HCEC 1CT (cell line): ENCODE results near the gene TTLL7.

Experiments
- DNase-seq: peaks from one replicate; pipeline ENCODE4 v3.0.0-alpha.2; 2017

The TTLL7 gene

GRCh38 chr1:83857716-83858115, 141.2 kb downstream of the TTLL7 start:
- DNase-seq: no peak

GRCh38 chr1:83857103-83857502, 141.8 kb downstream of the TTLL7 start:
- peak; percentile 31 for DNase-seq

- DNase-seq: no peak
Measured at GRCh38 chr1:83856381-83856780, 142.6 kb downstream of the TTLL7 start.

GRCh38 chr1:83854456-83854855, 144.5 kb downstream of the TTLL7 start:
- no peak for DNase-seq

GRCh38 chr1:83850834-83851233, 148.1 kb downstream of the TTLL7 start:
- no peak for DNase-seq

- no peak for DNase-seq
Measured at GRCh38 chr1:83849191-83850061, 149.5 kb downstream of the TTLL7 start.

GRCh38 chr1:83846138-83846537, 152.8 kb downstream of the TTLL7 start:
- no peak for DNase-seq

GRCh38 chr1:83845437-83846071, 153.4 kb downstream of the TTLL7 start:
- no peak for DNase-seq

- DNase-seq: no peak
Measured at GRCh38 chr1:83844546-83844945, 154.4 kb downstream of the TTLL7 start.

GRCh38 chr1:83839566-83840173, 159.3 kb downstream of the TTLL7 start:
- peak; percentile 11 for DNase-seq

- DNase-seq: no peak
Measured at GRCh38 chr1:83838573-83838972, 160.4 kb downstream of the TTLL7 start.

GRCh38 chr1:83836543-83836942, 162.4 kb downstream of the TTLL7 start:
- no peak for DNase-seq

GRCh38 chr1:83834621-83835264, 164.2 kb downstream of the TTLL7 start:
- DNase-seq: no peak

- DNase-seq: no peak
Measured at GRCh38 chr1:83832194-83832593, 166.7 kb downstream of the TTLL7 start.

- no peak for DNase-seq
Measured at GRCh38 chr1:83829106-83829505, 169.8 kb downstream of the TTLL7 start.

GRCh38 chr1:83828456-83828855, 170.5 kb downstream of the TTLL7 start:
- no peak for DNase-seq

- DNase-seq: no peak
Measured at GRCh38 chr1:83827741-83828140, 171.2 kb downstream of the TTLL7 start.

GRCh38 chr1:83822208-83822607, 176.7 kb downstream of the TTLL7 start:
- no peak for DNase-seq

- DNase-seq: no peak
Measured at GRCh38 chr1:83819436-83819835, 179.5 kb downstream of the TTLL7 start.

GRCh38 chr1:83818916-83819315, 180.0 kb downstream of the TTLL7 start:
- no peak for DNase-seq

- DNase-seq: no peak
Measured at GRCh38 chr1:83816836-83817235, 182.1 kb downstream of the TTLL7 start.

GRCh38 chr1:83815330-83815729, 183.6 kb downstream of the TTLL7 start:
- DNase-seq: no peak
